Renal pelvis (tissue), 4 donors: ENCODE data around the gene STX10. TPM values are rescaled to one million over a fixed set of nuclear protein-coding genes. Genes with fewer than 3 reads are reported as not detected.
A peak's percentile ranks its signal among the peaks of the same experiment; 100 is the strongest.

Experiments used
- DNase-seq: peaks from one replicate; pipeline ENCODE4 v3.0.0-alpha.2; 2013
- polyA plus RNA-seq, 3 donors: library from polyadenylated mRNA; unstranded; fragments of 120-200 nt; gene quantifications; one replicate each; pipeline ENCODE4 v1.2.1, GENCODE V29; 2013; ENCODE audit not compliant: insufficient read length in 3 of 3

The STX10 gene
- polyA plus RNA-seq, 3 donors: 63.9 to 72.6 (median 64.1) TPM

GRCh38 chr19:13122275-13122878 is 27.8 kb downstream of the STX10 start:
- no peak for DNase-seq

DNA sequence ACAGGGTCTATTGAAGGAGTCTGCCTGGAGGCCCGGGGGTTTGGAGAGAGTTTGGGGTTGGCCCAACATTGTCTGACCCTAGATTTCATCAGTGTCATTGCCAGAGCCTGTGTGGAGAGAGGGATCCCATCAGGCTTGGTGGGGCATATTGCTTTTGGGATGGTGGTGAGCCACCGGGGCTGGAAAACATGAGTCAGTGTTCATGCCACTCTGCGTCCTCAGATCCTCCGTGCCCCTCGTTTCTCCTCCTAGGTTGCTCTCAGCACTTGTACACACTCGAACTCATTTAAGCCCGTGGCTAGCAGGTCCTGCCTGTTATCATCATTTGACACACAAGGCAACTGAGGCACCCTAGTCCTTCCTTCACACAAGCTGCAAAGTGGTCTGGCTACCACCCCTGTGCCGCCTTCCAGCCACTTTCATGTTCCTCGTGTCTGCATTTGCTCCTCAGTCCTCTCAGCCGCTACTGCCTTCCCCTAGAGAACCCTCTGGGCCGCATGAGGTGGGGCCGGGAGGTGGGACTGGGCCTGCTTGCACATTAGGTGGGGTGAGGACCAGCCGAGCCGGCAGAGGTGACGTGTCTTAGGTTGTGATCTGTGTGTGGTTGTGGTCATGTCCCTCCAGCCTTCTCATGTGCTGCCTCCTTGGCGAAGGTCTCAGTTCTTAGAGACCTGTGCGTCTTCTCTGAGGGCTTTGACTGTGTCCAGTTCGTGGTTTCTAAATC is 28.5 kb downstream of the STX10 start:
- no peak for DNase-seq

DNA sequence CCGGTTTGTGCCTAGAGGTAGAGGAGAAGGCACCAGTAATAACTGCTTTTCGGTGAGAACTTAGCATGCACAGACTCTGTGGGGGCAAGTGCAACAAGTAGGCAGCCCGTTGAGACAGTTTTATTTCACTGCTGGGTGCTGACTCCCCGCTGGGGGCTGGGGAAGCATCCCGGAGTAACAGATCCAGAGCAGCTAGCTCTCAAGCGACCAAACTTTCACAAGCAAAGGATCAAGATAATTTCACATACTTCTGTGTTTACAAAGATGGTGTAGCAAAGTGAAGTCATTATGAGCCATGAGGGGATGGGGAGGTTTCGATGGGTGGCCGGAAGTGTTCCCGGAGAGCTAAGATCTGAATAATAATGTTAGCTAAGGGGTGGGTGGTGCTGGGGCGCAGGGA is 29.4 kb downstream of the STX10 start:
- no peak for DNase-seq

GRCh38 chr19:13120031-13120430 is 30.1 kb downstream of the STX10 start:
- DNase-seq: no peak

DNA sequence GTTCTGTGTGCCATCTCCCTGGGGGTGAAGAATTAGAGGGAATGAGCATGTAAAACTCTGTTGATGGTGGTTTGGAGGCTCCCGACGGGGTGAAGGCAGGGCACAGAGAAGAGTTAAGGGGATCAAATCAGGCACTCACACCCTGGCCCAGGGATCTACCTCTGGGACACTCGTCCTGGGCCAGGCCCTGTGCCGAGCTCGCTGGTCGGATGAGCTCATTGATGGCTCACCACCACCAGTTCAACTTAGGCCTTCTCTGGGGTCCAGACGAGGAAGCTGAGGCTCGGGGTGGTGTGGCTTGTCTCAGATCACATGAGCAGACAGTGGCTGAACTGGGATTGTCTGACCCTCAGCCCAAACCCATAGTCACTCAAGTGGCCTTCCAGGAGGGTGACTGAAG is 30.5 kb downstream of the STX10 start:
- no peak for DNase-seq

- DNase-seq: peak; percentile 75
Measured at GRCh38 chr19:13118424-13119193, 31.6 kb downstream of the STX10 start.

GRCh38 chr19:13117772-13118423 is 32.3 kb downstream of the STX10 start, which contains the start of gene NACC1:
Gene NACC1, plus strand, starts transcription at chr19:13118264. Its CDS starts 16,944 bp downstream, at chr19:13135208.
- peak; percentile 88 for DNase-seq

- DNase-seq: no peak
Measured at GRCh38 chr19:13117176-13117771, 32.9 kb downstream of the STX10 start.

DNA sequence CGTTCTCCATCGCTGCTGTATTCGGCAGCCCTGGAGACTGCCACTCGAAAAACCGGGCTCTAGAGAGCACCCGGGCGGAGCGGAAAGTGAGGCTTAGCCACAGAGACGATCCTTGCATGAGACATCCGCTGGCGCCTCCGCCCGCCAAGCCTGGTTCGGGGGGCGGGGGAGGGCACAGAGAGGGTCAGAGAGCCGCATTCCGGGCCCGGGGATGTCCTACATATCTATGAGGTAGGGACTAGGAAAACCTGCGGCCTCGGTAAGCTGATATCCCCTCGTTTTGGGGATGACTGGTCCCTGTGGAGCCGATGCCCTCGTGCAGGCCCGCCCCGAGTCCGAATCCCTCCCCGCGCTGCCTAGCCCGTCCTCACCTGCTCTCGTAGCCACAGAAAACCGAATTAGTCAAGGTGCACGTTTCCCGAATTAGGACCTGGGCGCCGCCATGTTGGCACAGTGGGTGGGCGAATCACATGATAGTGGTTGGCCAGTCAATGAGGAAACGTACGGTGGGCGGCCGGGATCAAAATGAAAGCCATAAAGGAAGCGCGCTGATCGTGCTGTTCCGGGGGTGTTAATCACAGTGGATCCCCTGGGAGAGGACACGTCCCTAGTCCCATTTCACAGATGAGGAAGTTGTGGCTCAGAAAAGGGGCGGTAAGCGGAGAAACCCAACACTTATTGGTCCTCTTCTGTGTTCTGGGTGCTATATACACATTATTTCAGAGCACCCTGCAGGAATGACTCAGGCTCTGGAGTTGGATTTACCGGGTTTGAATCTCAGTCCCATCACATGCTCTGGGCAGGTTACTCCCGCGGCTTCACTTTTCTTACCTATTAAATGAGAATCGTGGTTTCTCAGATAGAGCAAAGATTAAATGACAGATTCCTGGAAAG is 33.6 kb downstream of the STX10 start, which contains the start of gene TRMT1:
Gene TRMT1 (minus strand): TSS at position 459 of the 894 bp plus-strand sequence. CDS start 341 bp downstream, at position 118.
- peak; percentile 95 for DNase-seq

DNA sequence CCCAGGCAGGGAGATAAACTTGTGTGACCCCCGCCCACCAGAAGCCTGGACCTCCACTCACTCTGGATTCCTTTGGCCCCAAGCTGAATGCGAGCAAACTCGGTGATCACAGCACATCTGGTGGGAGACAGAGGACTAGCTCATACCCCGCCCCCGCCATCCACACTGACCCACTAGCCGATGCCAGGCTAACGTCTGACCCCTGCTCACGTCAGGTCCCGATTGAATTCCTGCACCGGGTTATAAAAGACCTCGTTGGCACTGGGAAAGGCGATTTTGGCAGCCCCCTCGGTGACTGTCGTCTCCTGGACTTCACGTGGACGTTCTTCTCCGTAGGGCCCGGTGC is 34.3 kb downstream of the STX10 start:
- no peak for DNase-seq

DNA sequence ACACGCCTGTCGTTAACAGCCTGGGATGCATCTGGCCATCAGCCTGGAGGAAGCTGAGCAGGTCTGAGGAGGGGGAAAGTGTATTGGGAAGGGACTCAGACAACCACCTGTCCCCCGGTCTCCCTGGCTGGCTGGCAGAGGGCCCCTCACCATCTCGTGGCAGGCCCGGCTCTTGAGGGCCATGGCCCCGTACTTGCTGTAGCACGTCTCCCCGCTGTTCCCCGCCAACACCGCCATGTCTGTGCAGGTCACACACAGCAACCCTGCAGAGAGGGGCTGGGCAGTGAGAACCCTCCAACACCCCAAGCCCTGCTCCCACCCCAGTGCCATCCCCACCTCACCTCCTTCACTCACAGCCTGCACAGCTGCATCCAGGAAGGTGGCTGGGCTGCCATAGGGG is 37.6 kb downstream of the STX10 start:
- no peak for DNase-seq

GRCh38 chr19:13110099-13110610 is 40.0 kb downstream of the STX10 start:
- DNase-seq: no peak

DNA sequence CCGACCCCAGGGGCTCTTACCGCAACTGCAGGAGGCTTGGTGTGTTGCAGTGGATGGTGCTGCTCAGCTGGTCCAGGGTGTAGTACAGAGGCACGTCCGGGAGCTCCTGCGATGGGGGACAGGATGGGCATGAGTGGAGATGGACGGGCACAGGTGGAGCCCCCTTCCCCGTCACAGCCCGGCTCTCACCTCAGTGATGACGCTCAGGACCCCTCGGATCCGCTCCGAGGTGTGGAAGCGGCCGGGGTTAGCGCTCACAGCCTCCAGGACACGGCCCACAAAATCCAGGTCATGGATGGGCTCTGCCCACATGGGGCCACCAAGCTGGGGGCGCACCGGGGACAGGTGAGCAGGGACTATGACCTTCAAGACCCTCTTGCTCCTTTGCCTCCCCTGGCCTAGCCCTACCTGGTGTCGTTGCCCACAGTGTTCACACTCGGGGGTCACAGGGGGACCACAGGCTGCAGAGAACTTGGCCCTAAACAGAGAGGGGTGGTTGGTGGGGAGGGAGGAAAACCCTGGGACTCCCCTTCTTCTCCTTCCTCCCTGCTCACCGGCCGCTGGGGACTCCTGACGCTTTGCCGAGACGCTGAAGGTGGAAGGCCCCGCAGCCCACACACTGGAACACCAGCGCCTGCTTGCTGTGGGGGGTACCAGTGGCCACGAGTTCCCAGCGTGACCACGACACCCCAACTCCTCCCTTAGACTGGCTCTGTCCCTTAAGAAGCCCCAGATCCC is 40.6 kb downstream of the STX10 start:
- no peak for DNase-seq

DNA sequence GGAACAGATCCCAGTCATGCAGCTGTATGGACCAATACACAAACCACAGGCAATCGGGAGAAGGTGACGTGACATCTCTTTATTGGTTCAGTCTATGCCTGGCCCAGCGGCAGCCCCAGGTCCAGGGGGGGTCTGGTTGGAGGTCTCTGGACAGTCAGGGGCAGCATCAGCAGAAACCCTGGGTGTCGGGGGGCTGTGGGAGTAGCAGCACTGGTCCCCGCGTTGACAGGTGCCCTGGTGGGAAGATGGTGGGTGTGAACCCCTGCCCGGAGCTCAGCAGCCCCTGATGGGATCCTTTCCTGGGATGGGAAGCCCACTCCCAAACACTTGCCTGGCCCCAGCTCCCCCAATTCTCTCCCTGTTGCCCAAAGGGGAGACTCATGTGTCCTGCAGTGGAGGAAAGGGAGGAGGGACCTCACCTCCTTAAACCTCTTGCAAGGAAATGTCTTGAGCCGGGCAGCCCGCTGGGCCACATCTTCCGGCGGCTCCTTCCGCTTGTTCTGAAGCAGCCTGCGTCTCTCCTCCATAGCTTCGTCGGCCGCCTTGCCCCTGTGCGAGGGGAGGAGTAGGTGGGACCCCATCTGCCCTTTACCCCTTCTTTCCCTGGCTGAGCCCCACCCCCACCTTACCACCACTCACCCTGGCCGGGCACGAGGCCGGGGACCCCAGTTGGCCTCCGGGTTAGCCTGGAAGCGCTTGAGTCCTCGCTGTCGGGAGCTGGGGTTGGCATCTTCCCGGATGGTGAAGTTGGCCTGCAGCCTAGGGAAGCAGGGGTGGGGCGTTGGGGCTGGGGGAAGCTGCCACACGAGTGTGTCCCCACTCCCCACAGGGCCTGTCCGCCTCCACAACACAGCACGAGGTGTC is 45.1 kb downstream of the STX10 start:
- no peak for DNase-seq

- no peak for DNase-seq
Measured at GRCh38 chr19:13104360-13104847, 45.8 kb downstream of the STX10 start.

DNA sequence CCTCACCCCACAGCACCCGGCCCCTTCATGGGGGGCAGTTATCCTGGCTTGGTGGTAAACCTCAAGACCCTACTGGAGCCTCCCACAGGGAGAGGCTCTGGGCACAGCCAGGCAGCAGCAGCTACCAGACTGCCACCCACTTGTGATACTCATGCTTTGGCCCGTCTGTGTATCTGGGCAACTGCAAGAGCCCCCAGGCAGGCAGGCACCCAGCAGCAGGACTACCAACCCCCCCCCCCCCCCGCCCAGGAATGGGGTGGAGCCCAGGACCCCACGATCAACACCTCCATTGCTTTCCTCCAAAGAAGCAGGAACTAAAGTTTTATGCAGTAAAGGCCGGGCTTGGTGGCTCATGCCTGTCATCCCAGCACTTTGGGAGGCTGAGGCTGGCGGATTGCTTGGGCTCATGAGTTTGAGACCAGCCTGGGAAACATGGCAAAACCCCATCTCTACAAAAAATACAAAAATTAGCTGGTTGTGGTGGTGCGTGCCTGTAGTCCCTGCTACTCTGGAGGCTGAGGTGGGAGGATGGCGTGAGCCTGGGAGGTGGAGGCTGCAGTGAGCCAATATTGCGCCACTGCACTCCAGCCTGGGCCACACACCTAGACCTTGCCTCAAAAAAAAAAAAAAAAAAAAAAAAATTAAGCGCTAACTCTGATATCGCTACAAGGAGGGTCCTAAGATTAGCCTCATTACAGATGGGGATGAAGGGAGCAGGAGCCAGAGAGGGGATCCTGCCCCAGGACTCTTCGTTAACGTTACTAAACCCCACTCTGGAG is 46.4 kb downstream of the STX10 start:
- DNase-seq: no peak

- DNase-seq: no peak
Measured at GRCh38 chr19:13102666-13103580, 47.3 kb downstream of the STX10 start, which contains the start of gene LYL1. Gene LYL1, minus strand, starts transcription at chr19:13102858. Its CDS starts 1,687 bp downstream, at chr19:13101171.
